OCI-LY7 (cell line): ENCODE data around the gene SYNGR1.
"Not testable (repeated sequence)": the region's sequence is repeated elsewhere in the genome, so short reads cannot be mapped to it uniquely, and the experiment has no call there.

ENCODE experiments used
- CTCF ChIP-seq: fragments of 200-600 bp; sonication (generic); conservative IDR thresholded peaks from 2 replicates; pipeline ENCODE4 v1.5.1; 2014; ENCODE audit warnings: mild to moderate bottlenecking, antibody characterized with exemption, low read length, moderate library complexity, mixed read lengths
- EZH2phosphoT487 ChIP-seq: fragments of 200-600 bp; sonication (generic); IDR thresholded peaks from 2 replicates; pipeline ENCODE4 v1.6.1; 2018; ENCODE audit warnings: low read depth, borderline replicate concordance, mild to moderate bottlenecking, mixed run types, antibody characterized with exemption, low read length, moderate library complexity, mixed read lengths

GRCh38 chr22:39357110-39358108 lies 7.6 kb downstream of the SYNGR1 start:
- not testable (repeated sequence) for TF ChIP-seq CTCF, EZH2phosphoT487
